Hepatocyte (in vitro differentiated cells): ENCODE measurements around the gene CECR2. TPM values are rescaled to one million over a fixed set of nuclear protein-coding genes. Genes with fewer than 3 reads are reported as not detected.

Experiments
- DNase-seq: peaks from one replicate; pipeline ENCODE4 v3.0.0-alpha.2; 2016; ENCODE audit warnings: low spot score
- H2AFZ ChIP-seq: fragments of 200-600 bp; sonication (generic); 2 replicates; pipeline ENCODE4 v1.6.0; 2016; ENCODE audit warnings: antibody characterized with exemption, mild to moderate bottlenecking
- H3K27ac ChIP-seq: fragments of 200-600 bp; sonication (generic); 2 replicates; pipeline ENCODE4 v1.5.1; 2016; ENCODE audit warnings: mild to moderate bottlenecking
- H3K27me3 ChIP-seq: fragments of 200-600 bp; sonication (generic); 2 replicates; pipeline ENCODE4 v1.6.1; 2016
- H3K36me3 ChIP-seq: fragments of 200-600 bp; sonication (generic); replicated peaks from 2 replicates; pipeline ENCODE4 v1.5.1; 2016; ENCODE audit warnings: low read depth; ENCODE audit not compliant: insufficient read depth
- H3K4me1 ChIP-seq: fragments of 200-600 bp; sonication (generic); 2 replicates; pipeline ENCODE4 v1.5.1; 2016; ENCODE audit warnings: mild to moderate bottlenecking, moderate library complexity; ENCODE audit not compliant: insufficient read depth
- H3K4me2 ChIP-seq: fragments of 200-600 bp; sonication (generic); 2 replicates; pipeline ENCODE4 v1.6.0; 2016
- H3K4me3 ChIP-seq: fragments of 200-600 bp; sonication (generic); 2 replicates; pipeline ENCODE4 v1.5.1; 2016; ENCODE audit warnings: mild to moderate bottlenecking
- H3K79me2 ChIP-seq: fragments of 200-600 bp; sonication (generic); 2 replicates; pipeline ENCODE4 v1.6.0; 2017; ENCODE audit warnings: mild to moderate bottlenecking
- H3K9me2 ChIP-seq: fragments of 200-600 bp; sonication (generic); replicated peaks from 2 replicates; pipeline ENCODE4 v1.6.0; 2017; ENCODE audit warnings: mild to moderate bottlenecking; ENCODE audit not compliant: insufficient read depth
- H3K9me3 ChIP-seq: fragments of 200-600 bp; sonication (generic); 2 replicates; pipeline ENCODE4 v1.5.1; 2016; ENCODE audit warnings: low read depth, mild to moderate bottlenecking
- H4K20me1 ChIP-seq: fragments of 200-600 bp; sonication (generic); 2 replicates; pipeline ENCODE4 v1.6.0; 2016; ENCODE audit warnings: mild to moderate bottlenecking; ENCODE audit not compliant: insufficient read depth, poor library complexity, severe bottlenecking
- CTCF ChIP-seq: fragments of 200-600 bp; sonication (generic); IDR thresholded peaks from 2 replicates; pipeline ENCODE4 v1.5.1; 2016; ENCODE audit warnings: antibody characterized with exemption, mild to moderate bottlenecking; ENCODE audit not compliant: poor library complexity
- EZH2 ChIP-seq: fragments of 200-600 bp; sonication (generic); IDR thresholded peaks from 2 replicates; pipeline ENCODE4 v1.6.1; 2016; ENCODE audit warnings: antibody characterized with exemption, mild to moderate bottlenecking, borderline replicate concordance
- EZH2phosphoT487 ChIP-seq: fragments of 200-600 bp; sonication (generic); IDR thresholded peaks from one replicate; pipeline ENCODE4 v1.6.1; 2018; ENCODE audit warnings: antibody characterized with exemption, mild to moderate bottlenecking, low read depth, moderate library complexity; ENCODE audit not compliant: unreplicated experiment, severe bottlenecking
- WGBS: methylation state at CpG from one replicate; pipeline ENCODE4 v1.1.6; 2016; ENCODE audit warnings: low lambda C conversion rate; ENCODE audit errors: missing lambda C conversion rate; 5-methylcytosine and 5-hydroxymethylcytosine counted together
- polyA plus RNA-seq: library from polyadenylated mRNA; unstranded; fragments of >200 nt; fragmentation: Nextera tagmentation; extraction: Ambion mirVana; gene quantifications from 2 replicates; pipeline ENCODE4 v1.2.1, GENCODE V29; 2016
- total RNA-seq: library from RNA; depleted of rRNA; stranded (reverse); fragments of >200 nt; gene quantifications from 2 replicates; pipeline ENCODE4 v1.2.3, GENCODE V29; 2014

The CECR2 gene
- total and polyA plus RNA-seq, 2 experiments from 2014 or later = 2.2 to 3.6 TPM

DNA sequence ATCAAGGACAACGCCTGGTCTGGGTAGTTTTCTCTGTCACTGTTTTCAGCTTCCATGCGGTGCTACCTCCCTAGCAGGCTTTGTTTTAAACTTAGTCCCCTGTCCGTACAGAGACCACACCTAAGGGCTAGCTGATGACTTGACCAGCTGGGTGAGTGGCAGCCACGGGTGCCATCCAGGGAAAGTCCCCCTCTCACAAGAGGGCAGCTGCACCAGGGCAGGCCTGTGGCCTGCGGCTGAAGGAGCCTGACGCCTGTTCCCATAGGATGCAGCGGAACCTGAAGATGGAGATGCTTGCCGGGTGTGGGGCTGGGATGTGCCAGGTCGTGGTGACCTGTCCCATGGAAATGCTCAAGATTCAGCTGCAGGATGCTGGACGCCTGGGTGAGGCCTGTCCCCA lies 213.9 kb downstream of the CECR2 start:
- Histone ChIP-seq H3K9me2 (no peaks in the 10 kb centered on the region), H3K4me3 (no peak overlapping the region), H4K20me1 (no peaks in the 10 kb centered on the region), H3K27me3 (no peaks in the 10 kb centered on the region), H3K4me1 (no peaks in the 10 kb centered on the region), H3K36me3 (no peaks in the 10 kb centered on the region), H2AFZ (no peak overlapping the region), H3K4me2 (no peak overlapping the region), H3K79me2 (no peaks in the 10 kb centered on the region), H3K9me3 (no peaks in the 10 kb centered on the region), H3K27ac (no peak overlapping the region)
- no peak for DNase-seq
- no peak for TF ChIP-seq CTCF
- TF ChIP-seq EZH2 = no peak
- TF ChIP-seq EZH2phosphoT487 = no peak
- 94% methylated on average over 10 of the region's 10 CpGs for WGBS

DNA sequence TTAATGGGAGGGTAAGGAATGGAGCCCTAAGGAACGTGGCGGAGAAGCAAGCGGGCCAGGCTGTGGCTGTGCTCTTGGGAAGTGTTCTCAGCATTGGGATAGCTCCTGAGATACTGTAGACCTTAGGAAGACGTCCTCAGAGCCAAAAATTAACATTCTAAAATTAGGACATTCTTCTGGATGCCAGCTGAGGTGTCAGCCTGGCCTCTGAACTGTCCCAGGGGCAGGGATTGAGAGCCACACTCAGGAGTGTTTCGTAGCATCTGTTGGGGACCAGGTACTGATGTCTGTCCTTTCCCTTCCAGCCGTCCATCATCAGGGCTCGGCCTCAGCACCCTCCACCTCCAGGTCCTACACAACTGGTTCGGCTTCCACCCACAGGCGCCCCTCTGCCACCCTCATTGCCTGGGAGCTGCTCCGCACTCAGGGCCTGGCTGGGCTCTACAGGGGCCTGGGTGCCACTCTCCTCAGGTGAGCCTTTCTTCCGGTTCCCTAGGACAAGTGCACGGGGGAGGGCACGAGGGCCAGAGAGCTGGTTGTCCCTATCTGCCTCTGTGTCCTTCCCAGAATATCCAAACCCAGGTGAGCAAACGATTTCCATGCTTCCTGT lies 217.7 kb downstream of the CECR2 start:
- 94% methylated on average over 14 of the region's 14 CpGs for WGBS
- TF ChIP-seq EZH2phosphoT487 (no peak), CTCF (no peak)

DNA sequence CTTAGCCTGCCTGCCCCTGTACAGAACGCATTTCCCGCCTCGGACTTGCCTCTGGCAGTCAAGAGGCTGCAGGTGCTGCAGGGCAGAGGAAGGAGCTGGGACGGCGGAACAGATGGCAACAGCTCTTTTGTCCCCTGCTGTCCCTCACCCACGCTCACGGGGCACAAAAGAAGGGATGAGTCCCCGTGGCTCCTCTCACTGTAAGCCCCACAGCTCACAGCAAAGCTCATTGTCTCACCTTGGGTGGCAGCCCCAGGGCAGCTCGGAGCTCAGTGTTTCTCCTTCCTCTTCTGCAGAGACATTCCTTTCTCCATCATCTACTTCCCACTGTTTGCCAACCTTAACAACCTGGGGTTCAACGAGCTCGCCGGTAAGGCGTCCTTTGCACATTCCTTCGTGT lies 218.4 kb downstream of the CECR2 start:
- TF ChIP-seq EZH2phosphoT487 (no peak), CTCF (no peak), EZH2 (no peak)
- 86% methylated on average over 14 of the region's 14 CpGs for WGBS

More for the DNA sequence above, 217.7 kb downstream of the CECR2 start:
- no peaks in the 10 kb centered on the region for H3K9me3 ChIP-seq
- no peak overlapping the region for H3K27ac ChIP-seq
- no peak for DNase-seq
- no peak overlapping the region for H3K4me2 ChIP-seq
- H4K20me1 ChIP-seq = no peaks in the 10 kb centered on the region
- no peaks in the 10 kb centered on the region for H3K27me3 ChIP-seq
- no peaks in the 10 kb centered on the region for H3K9me2 ChIP-seq
- no peak overlapping the region for H3K4me3 ChIP-seq
- H3K79me2 ChIP-seq = no peaks in the 10 kb centered on the region
- H3K4me1 ChIP-seq = no peaks in the 10 kb centered on the region
- H3K36me3 ChIP-seq = peaks cover 3% of the 10 kb centered on the region
- H2AFZ ChIP-seq = no peak overlapping the region

GRCh38 chr22:17588606-17589005 lies 219.3 kb downstream of the CECR2 start:
- H3K9me2 ChIP-seq = no peaks in the 10 kb centered on the region
- H3K36me3 ChIP-seq = peaks cover 4% of the 10 kb centered on the region
- no peaks in the 10 kb centered on the region for H3K27me3 ChIP-seq
- no peak overlapping the region for H3K27ac ChIP-seq
- TF ChIP-seq EZH2 = no peak
- TF ChIP-seq CTCF = no peak
- TF ChIP-seq EZH2phosphoT487 = no peak
- H2AFZ ChIP-seq = no peak overlapping the region
- no peaks in the 10 kb centered on the region for H3K4me1 ChIP-seq
- no peaks in the 10 kb centered on the region for H3K79me2 ChIP-seq
- H3K4me3 ChIP-seq = no peak overlapping the region
- 96% methylated on average over 11 of the region's 11 CpGs for WGBS
- H4K20me1 ChIP-seq = no peaks in the 10 kb centered on the region
- no peak overlapping the region for H3K4me2 ChIP-seq
- DNase-seq = no peak
- no peaks in the 10 kb centered on the region for H3K9me3 ChIP-seq

More for the DNA sequence above, 218.4 kb downstream of the CECR2 start:
- H3K9me3 ChIP-seq = no peaks in the 10 kb centered on the region
- H3K4me2 ChIP-seq = no peak overlapping the region
- H3K79me2 ChIP-seq = no peaks in the 10 kb centered on the region
- H3K27ac ChIP-seq = no peak overlapping the region
- no peaks in the 10 kb centered on the region for H3K4me1 ChIP-seq
- no peaks in the 10 kb centered on the region for H3K27me3 ChIP-seq
- no peaks in the 10 kb centered on the region for H3K9me2 ChIP-seq
- peaks cover 4% of the 10 kb centered on the region for H3K36me3 ChIP-seq
- H3K4me3 ChIP-seq = no peak overlapping the region
- DNase-seq = no peak
- no peak overlapping the region for H2AFZ ChIP-seq
- no peaks in the 10 kb centered on the region for H4K20me1 ChIP-seq
